OCI-LY1 (cell line): ENCODE measurements around the gene RAB38.

Experiments used
- H2AFZ ChIP-seq: fragments of 200-600 bp; sonication (generic), shearing (Covaris generic); 2 replicates; pipeline ENCODE4 v1.6.0; 2014; ENCODE audit warnings: antibody characterized with exemption, mild to moderate bottlenecking, low read length
- H3F3A ChIP-seq: fragments of 200-600 bp; sonication (generic), shearing (Covaris generic); 2 replicates; pipeline ENCODE4 v1.6.0; 2014; ENCODE audit warnings: mild to moderate bottlenecking, antibody characterized with exemption, low read length, moderate library complexity; ENCODE audit not compliant: insufficient read depth
- H3K27ac ChIP-seq: fragments of 200-600 bp; sonication (generic); 2 replicates; pipeline ENCODE4 v1.5.1; 2014; ENCODE audit warnings: low read length, mixed run types, mild to moderate bottlenecking, low read depth; ENCODE audit not compliant: poor library complexity, severe bottlenecking
- H3K27me3 ChIP-seq: fragments of 200-600 bp; sonication (generic); 2 replicates; pipeline ENCODE4 v1.6.0; 2014; ENCODE audit warnings: antibody characterized with exemption, mild to moderate bottlenecking, low read length, moderate library complexity; ENCODE audit not compliant: insufficient read depth
- H3K36me3 ChIP-seq: fragments of 200-600 bp; sonication (generic); 2 replicates; pipeline ENCODE4 v1.6.1; 2014; ENCODE audit warnings: mild to moderate bottlenecking, antibody characterized with exemption, low read length, moderate library complexity, mixed read lengths; ENCODE audit not compliant: insufficient read depth
- H3K4me1 ChIP-seq: fragments of 200-600 bp; sonication (generic); 2 replicates; pipeline ENCODE4 v1.5.1; 2014; ENCODE audit warnings: mild to moderate bottlenecking, low read length, moderate library complexity; ENCODE audit not compliant: insufficient read depth, severe bottlenecking
- H3K4me2 ChIP-seq: fragments of 200-600 bp; sonication (generic), shearing (Covaris generic); 2 replicates; pipeline ENCODE4 v1.6.1; 2014; ENCODE audit warnings: low read length
- H3K4me3 ChIP-seq: fragments of 200-600 bp; sonication (generic); 2 replicates; pipeline ENCODE4 v1.5.1; 2014; ENCODE audit warnings: low read length, low read depth, mild to moderate bottlenecking, mixed read lengths; ENCODE audit not compliant: poor library complexity, severe bottlenecking
- H3K79me2 ChIP-seq: fragments of 200-600 bp; shearing (Covaris generic); 2 replicates; pipeline ENCODE4 v1.6.1; 2016; ENCODE audit warnings: mixed run types, low read length, mixed read lengths; ENCODE audit not compliant: insufficient read depth
- H3K9ac ChIP-seq: fragments of 200-600 bp; sonication (generic), shearing (Covaris generic); 2 replicates; pipeline ENCODE4 v1.6.1; 2014; ENCODE audit warnings: mild to moderate bottlenecking, low read length, mixed read lengths
- H3K9me2 ChIP-seq: fragments of 200-600 bp; sonication (generic), shearing (Covaris generic); 2 replicates; pipeline ENCODE4 v1.6.1; 2014; ENCODE audit warnings: low read depth, mild to moderate bottlenecking, low read length, mixed read lengths
- H3K9me3 ChIP-seq: fragments of 200-600 bp; shearing (Covaris generic); 2 replicates; pipeline ENCODE4 v1.6.1; 2014; ENCODE audit warnings: low read length, mixed read lengths
- H4K20me1 ChIP-seq: fragments of 200-600 bp; sonication (generic), shearing (Covaris generic); 2 replicates; pipeline ENCODE4 v1.6.0; 2016; ENCODE audit warnings: mild to moderate bottlenecking, low read length; ENCODE audit not compliant: insufficient read depth
- CTCF ChIP-seq: fragments of 200-600 bp; sonication (generic), shearing (Covaris generic); IDR thresholded peaks from 2 replicates; pipeline ENCODE4 v1.5.1; 2017; ENCODE audit warnings: mild to moderate bottlenecking, antibody characterized with exemption, low read length, moderate library complexity, mixed read lengths
- EZH2 ChIP-seq: fragments of 200-600 bp; sonication (generic), shearing (Covaris generic); IDR thresholded peaks from 2 replicates; pipeline ENCODE4 v1.8.0; 2017; ENCODE audit warnings: borderline replicate concordance, mixed run types, mild to moderate bottlenecking, antibody characterized with exemption, low read length, moderate library complexity, mixed read lengths

Gene RAB38

GRCh38 chr11:88164320-88164719 lies 10.9 kb downstream of the RAB38 start:
- H3K79me2 ChIP-seq = no peaks in the 10 kb centered on the region
- no peak overlapping the region for H3K27ac ChIP-seq
- H3K4me1 ChIP-seq = no peaks in the 10 kb centered on the region
- H3K4me2 ChIP-seq = no peak overlapping the region
- TF ChIP-seq CTCF (no peak), EZH2 (no peak)
- H3K9ac ChIP-seq = no peak overlapping the region
- no peaks in the 10 kb centered on the region for H3K9me3 ChIP-seq
- no peaks in the 10 kb centered on the region for H3F3A ChIP-seq
- no peaks in the 10 kb centered on the region for H4K20me1 ChIP-seq
- H3K36me3 ChIP-seq = no peaks in the 10 kb centered on the region
- no peak overlapping the region for H2AFZ ChIP-seq
- no peaks in the 10 kb centered on the region for H3K27me3 ChIP-seq
- H3K9me2 ChIP-seq = no peaks in the 10 kb centered on the region
- no peak overlapping the region for H3K4me3 ChIP-seq

GRCh38 chr11:88158081-88158480 lies 17.2 kb downstream of the RAB38 start:
- TF ChIP-seq CTCF (no peak), EZH2 (no peak)

GRCh38 chr11:88157370-88157769 lies 17.9 kb downstream of the RAB38 start:
- no peak overlapping the region for H3K27ac ChIP-seq
- H3K9me3 ChIP-seq = no peaks in the 10 kb centered on the region
- no peak overlapping the region for H3K4me2 ChIP-seq
- no peak overlapping the region for H3K9ac ChIP-seq
- no peak overlapping the region for H2AFZ ChIP-seq
- H3K4me1 ChIP-seq = no peaks in the 10 kb centered on the region
- no peaks in the 10 kb centered on the region for H3K9me2 ChIP-seq
- TF ChIP-seq CTCF (no peak), EZH2 (no peak)
- H3K36me3 ChIP-seq = no peaks in the 10 kb centered on the region
- no peaks in the 10 kb centered on the region for H4K20me1 ChIP-seq
- no peaks in the 10 kb centered on the region for H3F3A ChIP-seq
- no peaks in the 10 kb centered on the region for H3K79me2 ChIP-seq
- no peak overlapping the region for H3K4me3 ChIP-seq
- no peaks in the 10 kb centered on the region for H3K27me3 ChIP-seq

More at GRCh38 chr11:88158081-88158480, 17.2 kb downstream of the RAB38 start:
- no peaks in the 10 kb centered on the region for H3K4me1 ChIP-seq
- H3K27me3 ChIP-seq = no peaks in the 10 kb centered on the region
- no peaks in the 10 kb centered on the region for H3K79me2 ChIP-seq
- no peak overlapping the region for H3K27ac ChIP-seq
- no peaks in the 10 kb centered on the region for H3K9me3 ChIP-seq
- no peaks in the 10 kb centered on the region for H3K9me2 ChIP-seq
- no peak overlapping the region for H3K9ac ChIP-seq
- H3K36me3 ChIP-seq = no peaks in the 10 kb centered on the region
- H3K4me2 ChIP-seq = no peak overlapping the region
- H3F3A ChIP-seq = no peaks in the 10 kb centered on the region
- no peak overlapping the region for H2AFZ ChIP-seq
- H4K20me1 ChIP-seq = no peaks in the 10 kb centered on the region
- H3K4me3 ChIP-seq = no peak overlapping the region
